ENCODE results near the gene DTNB. TPM values are rescaled to one million over a fixed set of nuclear protein-coding genes. Genes with fewer than 3 reads are reported as not detected.

DTNB gene
- total and polyA plus RNA-seq, 2 of the 4 experiments (the other 2 are of a cell fraction) = 3.8 to 5.3 TPM

GRCh38 chr2:25365241-25365640 is 308.1 kb downstream of the DTNB start:
- H3K14ac ChIP-seq (replicated peaks; ENCODE audit: low read depth, low read length) = no peak overlapping the region
- H4K20me1 ChIP-seq (ENCODE audit: insufficient read depth, low read length) = no peaks in the 10 kb centered on the region
- no peak overlapping the region for H2BK20ac ChIP-seq (ENCODE audit: low read depth, low read length)
- DNase-seq (no peak), ATAC-seq (ENCODE audit: low read depth) (no peak)
- H3K4me2 ChIP-seq (ENCODE audit: low read depth, low read length) = no peak overlapping the region
- no peaks in the 10 kb centered on the region for H3K9me3 ChIP-seq (ENCODE audit: control insufficient read depth, insufficient read depth, low read length)
- no TSS peak for BruUV-seq (replicated peaks)
- no peak overlapping the region for H3K56ac ChIP-seq (ENCODE audit: extremely low read depth, insufficient read depth, low read length)
- no peak overlapping the region for H3K18ac ChIP-seq (ENCODE audit: low read depth, low read length)
- WGBS, 2 experiments (ENCODE audit: extremely low coverage in 2 of 2, insufficient read length in 1 of 2) = no CpG with 5 or more reads among the region's 5 CpGs
- H3K9me1 ChIP-seq (ENCODE audit: insufficient read depth, low read length) = no peaks in the 10 kb centered on the region
- H2AK9ac ChIP-seq (replicated peaks; ENCODE audit: low read depth, low read length, poor library complexity) = no peak overlapping the region
- H3K4ac ChIP-seq (ENCODE audit: low read depth, low read length) = no peak overlapping the region
- H2BK120ac ChIP-seq (ENCODE audit: low read depth, low read length) = no peak overlapping the region
- H2AFZ ChIP-seq (replicated peaks; ENCODE audit: low read length, poor library complexity) = no peak overlapping the region
- ChIA-PET CTCF (interaction anchor here (1.1 kb wide), 1 partner anchor 11 kb away, joined by 5 read pairs; no protein-coding TSS in a partner anchor), POLR2A (ENCODE audit: unreplicated experiment) (interaction anchor here (0.6 kb wide), 1 partner anchor 168 kb away, joined by 4 read pairs; no protein-coding TSS in a partner anchor)
- intact Hi-C loops (cut with micrococcal nuclease) (no loop called here), dilution Hi-C loops (cut with HindIII; ENCODE audit: low sequenced_read_pairs, unreplicated experiment) (no loop called here), in situ Hi-C loops (cut with MboI; ENCODE audit: low sequenced_read_pairs) (no loop called here)
- no peaks in the 10 kb centered on the region for H3K36me3 ChIP-seq (ENCODE audit: control insufficient read depth, insufficient read depth, low read length)
- no peak overlapping the region for H3K23ac ChIP-seq (ENCODE audit: low read depth, low read length)
- no peak overlapping the region for H4K8ac ChIP-seq (ENCODE audit: low read depth in 2 of 2, low read length in 2 of 2)
- no peak overlapping the region for H3K4me3 ChIP-seq (ENCODE audit: insufficient read depth, low read depth, low read length)
- H2AK5ac ChIP-seq (ENCODE audit: low read depth, low read length) = no peak overlapping the region
- no peak overlapping the region for H4K5ac ChIP-seq (ENCODE audit: low read depth, low read length)
- no peak overlapping the region for H2BK5ac ChIP-seq (ENCODE audit: low read depth, low read length, poor library complexity, severe bottlenecking)
- no peaks in the 10 kb centered on the region for H3K4me1 ChIP-seq (ENCODE audit: control insufficient read depth, insufficient read depth, low read length)
- no peak overlapping the region for H3K27ac ChIP-seq (ENCODE audit: insufficient read depth, low read length)
- no peak for TF ChIP-seq CHD1 (IDR thresholded peaks at IDR 0.05; ENCODE audit: low read depth, low read length)
- TF ChIP-seq BHLHE40 (IDR thresholded peaks at IDR 0.05; ENCODE audit: low read depth, low read length) = no peak
- TF ChIP-seq RCOR1 (IDR thresholded peaks at IDR 0.05; ENCODE audit: insufficient replicate concordance, low read length) = no peak
- TF ChIP-seq MXI1 (IDR thresholded peaks at IDR 0.05; ENCODE audit: borderline replicate concordance, low read depth, low read length) = no peak
- no peak for TF ChIP-seq CTCF (conservative IDR thresholded peaks at IDR 0.05; ENCODE audit: low read depth, low read length)
- TF ChIP-seq NFE2L2 (IDR thresholded peaks at IDR 0.05; ENCODE audit: low read depth, low read length) = no peak
- TF ChIP-seq RAD21 (IDR thresholded peaks at IDR 0.05; ENCODE audit: low read length) = no peak
- TF ChIP-seq POLR2A (IDR thresholded peaks at IDR 0.05; ENCODE audit: low read depth, low read length) = no peak
- TF ChIP-seq RFX5 (IDR thresholded peaks at IDR 0.05; ENCODE audit: low read depth, low read length) = no peak
- TF ChIP-seq FOS (IDR thresholded peaks at IDR 0.05; ENCODE audit: low read depth, low read length) = no peak
- no peak for TF ChIP-seq MAFK (IDR thresholded peaks at IDR 0.05; ENCODE audit: low read depth, low read length)
- no peaks in the 10 kb centered on the region for H3K79me1 ChIP-seq (ENCODE audit: low read depth in 1 of 2, low read length in 2 of 2)
- no peak overlapping the region for H3K9ac ChIP-seq (ENCODE audit: low read depth, low read length)
- peaks cover 4% of the 10 kb centered on the region for H3K27me3 ChIP-seq (ENCODE audit: control insufficient read depth, insufficient read depth, low read length)
- no peak overlapping the region for H2BK15ac ChIP-seq (ENCODE audit: low read depth, low read length)
- no peak overlapping the region for H4K91ac ChIP-seq (ENCODE audit: insufficient read depth, low read depth, low read length)
